Peyer's patch (tissue), 4 donors: ENCODE data around the gene SLX4.

Source experiments
- CTCF ChIP-seq, 6 experiments: fragments of 450-650 bp in 4 of 6; fragments of 200-600 bp in 2 of 6; sonication (generic) in 1 of 6; IDR thresholded peaks; one replicate each; pipeline ENCODE4 v1.5.1; 2017 to 2019; ENCODE audit warnings: antibody characterized with exemption in 6 of 6, mild to moderate bottlenecking in 3 of 6, moderate library complexity in 1 of 6
- POLR2A ChIP-seq, 2 donors: fragments of 450-650 bp; IDR thresholded peaks; one replicate each; pipeline ENCODE4 v1.5.1; 2017; ENCODE audit warnings: antibody characterized with exemption in 2 of 2, mild to moderate bottlenecking in 2 of 2, moderate library complexity in 2 of 2

- TF ChIP-seq CTCF (IDR thresholded peaks at IDR 0.05) (no peak), POLR2A (IDR thresholded peaks at IDR 0.05) (no peak)
Measured at GRCh38 chr16:3599121-3599520, 12.3 kb downstream of the SLX4 start.
